ENCODE measurements around the gene KAT14.
"Not testable (repeated sequence)": the region's sequence is repeated elsewhere in the genome, so short reads cannot be mapped to it uniquely, and the experiment has no call there.

The KAT14 gene

GRCh38 chr20:18225632-18226031 lies 88.0 kb downstream of the KAT14 start:
- no peak for FAIRE-seq

GRCh38 chr20:18226741-18227140 lies 89.1 kb downstream of the KAT14 start:
- FAIRE-seq = not testable (repeated sequence)

GRCh38 chr20:18233408-18233943 lies 95.8 kb downstream of the KAT14 start:
- FAIRE-seq = no peak

All from colon (tissue), 2 donors.